GM12892 (cell line): ENCODE measurements around the gene TMEM238. TPM values are rescaled to one million over a fixed set of nuclear protein-coding genes. Genes with fewer than 3 reads are reported as not detected.
"Not testable (repeated sequence)": the region's sequence is repeated elsewhere in the genome, so short reads cannot be mapped to it uniquely, and the experiment has no call there.

Experiments
- DNase-seq: peaks from one replicate; pipeline ENCODE4 v3.0.0; 2011; ENCODE audit not compliant: insufficient read length
- FAIRE-seq: peaks from 2 replicates; lab custom pipeline; 2011; peaks lifted over from hg19 to GRCh38; lab: Jason Lieb, UNC
- POLR2A ChIP-seq: IDR thresholded peaks from 2 replicates; pipeline ENCODE4 v1.6.1; 2011; ENCODE audit warnings: low read depth, low read length, control low read depth
- POLR2AphosphoS5 ChIP-seq: IDR thresholded peaks from 2 replicates; pipeline ENCODE4 v1.6.1; 2011; ENCODE audit warnings: low read depth, low read length, control low read depth
- TAF1 ChIP-seq: IDR thresholded peaks from 2 replicates; pipeline ENCODE4 v1.6.1; 2011; ENCODE audit warnings: low read depth, mild to moderate bottlenecking, control low read depth, low read length, borderline replicate concordance
- polyA plus RNA-seq: library from polyadenylated mRNA; unstranded; fragments of >200 nt; gene quantifications from one replicate; pipeline ENCODE4 v1.2.1, GENCODE V29; 2012; ENCODE audit warnings: missing spikeins, inconsistent platforms; ENCODE audit not compliant: missing spikeins

TMEM238 gene, protein sequence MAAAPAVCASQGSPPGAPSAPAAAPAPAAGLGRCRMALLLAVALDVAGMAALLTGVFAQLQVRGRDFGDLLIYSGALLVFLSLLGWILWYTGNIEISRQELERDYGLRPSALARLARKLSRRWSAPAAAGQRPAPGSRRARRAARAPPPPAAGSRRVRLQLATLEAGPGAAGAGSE
- not detected for polyA plus RNA-seq

DNA sequence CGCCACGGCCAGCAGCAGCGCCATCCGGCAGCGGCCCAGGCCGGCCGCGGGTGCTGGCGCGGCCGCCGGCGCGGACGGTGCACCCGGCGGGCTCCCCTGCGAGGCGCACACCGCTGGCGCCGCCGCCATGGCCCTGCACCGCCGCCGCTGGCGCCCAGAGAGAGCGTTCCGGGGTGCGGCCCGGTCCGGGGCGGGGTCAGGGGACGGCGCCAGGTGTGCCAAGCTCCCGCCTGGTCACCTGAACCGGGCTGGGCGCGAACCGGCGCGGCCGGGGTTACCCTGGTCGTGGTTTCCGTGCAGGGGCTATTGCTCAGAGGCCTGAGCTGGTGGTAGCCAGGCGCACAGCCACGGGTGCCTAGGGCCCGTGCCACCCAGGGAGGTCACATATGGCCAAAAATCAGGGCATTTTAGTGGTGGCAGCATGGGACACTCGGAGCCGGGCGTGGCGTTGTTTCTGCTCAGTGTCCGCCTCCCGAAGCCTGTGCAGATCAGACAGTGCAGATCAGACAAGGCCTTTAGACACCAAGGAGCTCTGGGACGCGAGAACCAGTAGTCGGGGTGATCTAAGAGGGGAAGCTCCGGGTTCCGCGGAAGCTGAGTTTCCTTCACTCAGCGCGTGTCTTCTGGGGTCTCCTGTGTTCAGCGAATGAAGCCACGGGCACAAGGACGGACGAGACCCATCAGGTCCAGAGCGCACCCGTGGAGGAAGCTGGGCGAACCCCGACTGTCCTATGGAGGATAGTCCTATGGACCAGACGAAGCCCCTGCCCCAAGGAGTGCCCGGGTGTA lies at the start of gene TMEM238:
Gene TMEM238 (minus strand): TSS at position 162 of the 789 bp plus-strand sequence. CDS start 33 bp downstream, at position 129.
- no peak for DNase-seq
- FAIRE-seq, result peak; percentile 65
- TF ChIP-seq POLR2A (no peak), POLR2AphosphoS5 (no peak), TAF1 (no peak)

- DNase-seq (no peak), FAIRE-seq (no peak)
- no peak for TF ChIP-seq TAF1
- TF ChIP-seq POLR2AphosphoS5, result no peak
- TF ChIP-seq POLR2A, result no peak
Observed at GRCh38 chr19:55433292-55433691, 49.2 kb upstream of the TMEM238 start.

DNA sequence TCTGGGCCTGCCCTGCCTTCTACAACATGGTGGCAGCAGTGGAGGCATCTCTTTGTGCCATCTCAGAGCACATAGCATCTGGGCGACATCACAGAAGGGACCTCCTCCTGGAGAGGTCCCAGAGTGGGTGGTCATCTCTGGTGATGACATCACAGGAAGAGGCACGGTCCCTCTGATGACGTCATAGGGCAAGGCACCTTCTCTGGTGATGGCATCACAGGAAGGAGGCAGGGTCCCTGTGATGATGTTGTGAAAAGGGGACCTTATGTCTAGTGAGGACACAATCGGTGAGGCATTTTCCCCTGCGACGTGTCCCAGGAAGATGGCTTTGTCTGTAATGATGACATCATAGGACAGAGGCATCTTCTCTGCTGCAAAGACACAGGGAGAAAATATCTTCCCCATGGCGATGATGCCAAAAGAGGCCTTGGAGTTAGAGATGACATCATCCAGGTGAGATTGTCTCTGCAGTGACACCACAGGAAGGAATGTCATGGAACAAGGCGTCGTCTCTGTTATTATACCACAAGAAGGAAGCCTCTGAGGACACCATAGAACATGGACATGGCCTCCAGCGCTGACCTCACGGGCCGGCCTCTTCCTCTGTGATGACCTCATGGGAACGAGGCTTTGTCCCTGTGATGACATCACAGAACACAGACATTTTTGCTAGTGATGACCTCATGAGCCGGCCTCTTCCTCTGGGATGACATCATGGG lies 48.3 kb upstream of the TMEM238 start:
- no peak for DNase-seq
- FAIRE-seq, result no peak
- no peak for TF ChIP-seq TAF1
- TF ChIP-seq POLR2AphosphoS5, result no peak
- TF ChIP-seq POLR2A, result no peak

GRCh38 chr19:55431183-55431582 lies 47.1 kb upstream of the TMEM238 start:
- TF ChIP-seq POLR2A (no peak), POLR2AphosphoS5 (no peak), TAF1 (no peak)
- DNase-seq (no peak), FAIRE-seq (no peak)

DNA sequence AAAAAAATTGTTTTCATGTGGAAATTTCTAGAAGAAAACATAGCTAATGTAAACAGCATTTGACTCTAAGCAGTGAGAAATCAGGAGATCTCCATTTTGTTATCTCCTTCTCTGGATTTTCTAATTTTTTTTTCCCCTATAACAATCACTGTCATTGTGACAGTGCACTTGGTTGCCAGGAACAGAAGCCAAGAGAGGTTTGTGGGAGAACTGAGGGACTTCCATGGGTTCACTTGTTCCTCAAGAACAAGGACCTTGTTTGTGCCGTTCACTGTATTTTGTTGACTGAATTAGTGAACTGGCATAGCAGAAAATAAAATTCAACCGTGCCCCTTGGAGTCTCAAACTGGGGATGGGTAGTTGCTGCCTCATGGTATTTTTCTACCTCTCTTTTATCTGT lies 42.0 kb upstream of the TMEM238 start:
- no peak for FAIRE-seq

DNA sequence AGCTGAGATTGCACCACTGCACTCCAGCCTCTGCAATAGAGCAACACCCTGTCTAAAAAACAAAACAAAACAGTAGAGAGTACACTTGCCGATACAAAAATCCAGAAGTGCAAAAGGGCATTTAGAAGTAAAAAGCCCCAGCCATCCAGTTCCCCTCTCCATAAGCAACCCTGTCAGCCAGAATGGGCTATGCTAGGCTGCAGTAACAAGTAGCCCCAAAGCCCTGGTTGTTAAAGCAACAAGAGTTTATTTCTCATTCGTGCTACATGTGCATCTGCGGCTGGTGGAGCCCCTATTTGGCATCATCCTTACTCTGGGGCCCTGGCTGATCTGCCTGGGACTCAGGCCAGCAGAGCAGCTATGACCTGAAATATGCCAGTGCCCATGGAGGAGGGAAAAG lies 40.4 kb upstream of the TMEM238 start:
- FAIRE-seq (no peak), DNase-seq (no peak)
- TF ChIP-seq POLR2AphosphoS5 (no peak), TAF1 (no peak), POLR2A (no peak)

More for the DNA sequence above, 42.0 kb upstream of the TMEM238 start:
- no peak for TF ChIP-seq POLR2AphosphoS5
- TF ChIP-seq TAF1, result no peak
- TF ChIP-seq POLR2A, result no peak
- DNase-seq, result no peak

GRCh38 chr19:55423225-55424005 lies 39.3 kb upstream of the TMEM238 start:
- FAIRE-seq (no peak), DNase-seq (no peak)
- TF ChIP-seq POLR2AphosphoS5, result no peak

GRCh38 chr19:55421281-55421680 lies 37.2 kb upstream of the TMEM238 start:
- not testable (repeated sequence) for DNase-seq, FAIRE-seq

DNA sequence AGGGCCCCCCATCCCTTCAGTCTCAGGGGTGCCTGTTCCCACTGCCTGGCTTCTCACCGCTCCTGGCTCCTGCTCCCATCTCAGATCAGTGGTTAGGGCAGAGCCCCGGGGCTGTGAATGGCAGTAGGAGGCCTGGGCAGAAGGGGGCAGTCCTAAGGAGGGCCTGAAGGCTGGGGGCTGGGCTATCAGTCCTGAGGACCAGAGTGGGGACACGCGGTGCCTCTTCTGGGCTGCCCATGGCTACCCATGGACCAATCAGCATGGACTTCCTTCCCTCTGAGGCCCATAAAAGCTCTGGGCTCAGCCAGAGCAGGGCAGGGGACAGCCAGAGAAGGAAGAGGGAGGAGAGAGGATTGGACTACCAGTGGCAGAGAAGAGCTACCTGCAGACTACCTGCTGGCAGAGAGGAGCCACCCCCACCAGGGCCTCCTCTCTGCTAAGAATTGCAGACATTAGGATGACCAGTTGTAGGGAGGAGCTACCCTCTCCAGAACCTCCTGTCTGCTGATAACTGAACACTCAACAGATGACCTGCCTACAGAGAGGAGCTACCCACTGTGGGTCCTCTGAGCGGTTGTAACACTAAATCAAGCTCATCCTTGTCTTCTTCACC lies 35.6 kb upstream of the TMEM238 start:
- FAIRE-seq (no peak), DNase-seq (no peak)
- TF ChIP-seq TAF1 (no peak), POLR2A (no peak), POLR2AphosphoS5 (no peak)

DNA sequence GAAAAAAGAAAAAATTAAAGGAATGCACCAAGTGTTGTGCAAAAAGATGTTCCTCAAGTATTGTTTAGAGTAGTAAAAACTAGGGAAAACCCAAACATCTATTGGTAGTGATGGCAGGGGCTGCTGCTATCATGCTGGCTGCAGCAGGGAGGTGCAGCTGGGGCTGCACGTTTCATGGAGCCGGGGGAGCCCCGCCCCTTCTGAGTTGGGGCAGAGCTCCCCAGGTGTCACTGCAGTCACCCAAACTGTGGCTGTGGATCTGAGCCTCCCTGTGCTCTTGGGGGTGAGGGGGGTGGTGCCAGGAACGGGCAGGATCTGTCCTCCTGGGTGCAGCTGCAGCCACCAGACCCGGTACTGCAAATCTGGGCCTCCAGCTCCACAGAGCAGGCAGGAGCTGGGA lies 35.0 kb upstream of the TMEM238 start:
- FAIRE-seq (no peak), DNase-seq (no peak)
- TF ChIP-seq TAF1, result no peak

GRCh38 chr19:55418185-55418584 lies 34.1 kb upstream of the TMEM238 start:
- DNase-seq (no peak), FAIRE-seq (peak; percentile 33)
- no peak for TF ChIP-seq POLR2A
- no peak for TF ChIP-seq TAF1
- no peak for TF ChIP-seq POLR2AphosphoS5
